SHP77 treated with DMSO at 0.1 percent for 48 hours (cell line): ENCODE measurements around the gene PTPRD.

ENCODE experiments used
- DNase-seq: peaks from one replicate; lab custom pipeline; 2025; lab: John Stamatoyannopoulos, UW

Gene PTPRD

DNA sequence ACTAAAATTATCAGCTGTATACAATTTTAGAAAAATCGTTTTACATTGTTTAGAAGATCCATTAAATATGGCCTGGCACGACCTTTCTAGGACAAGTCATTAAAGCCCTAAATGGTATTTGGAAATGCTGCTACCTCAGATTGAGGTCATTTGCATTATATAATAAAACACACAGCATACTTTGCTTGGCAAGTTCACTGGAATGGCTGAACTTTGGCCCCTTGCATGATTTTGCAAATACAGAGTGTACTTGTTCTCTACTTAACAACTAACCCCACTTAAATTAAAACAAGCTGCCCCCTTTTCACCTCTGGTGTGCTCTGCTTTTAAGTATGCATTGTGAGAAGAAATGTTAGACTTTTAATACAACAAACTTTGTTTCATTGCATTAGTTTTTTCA, 860.1 kb downstream of the PTPRD start:
- DNase-seq = no peak

DNA sequence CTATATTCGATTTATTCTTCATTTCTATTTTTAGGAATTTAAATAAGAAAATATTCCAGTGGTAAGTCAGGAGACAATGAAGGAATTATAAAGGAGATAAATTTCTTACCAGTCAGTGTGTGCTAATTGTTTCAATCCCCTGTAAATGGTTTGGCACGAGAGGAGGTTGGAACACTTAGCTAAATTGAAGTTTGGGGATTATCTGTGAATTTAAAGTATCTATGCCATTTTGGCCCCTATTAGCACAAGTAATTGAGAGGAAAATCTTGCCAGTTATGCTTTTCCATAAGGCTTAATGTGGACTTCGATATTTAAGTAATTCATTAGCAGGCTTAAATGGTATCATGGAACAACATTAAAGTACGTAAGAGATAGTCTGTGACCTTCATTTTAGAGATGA, 860.8 kb downstream of the PTPRD start:
- no peak for DNase-seq

DNA sequence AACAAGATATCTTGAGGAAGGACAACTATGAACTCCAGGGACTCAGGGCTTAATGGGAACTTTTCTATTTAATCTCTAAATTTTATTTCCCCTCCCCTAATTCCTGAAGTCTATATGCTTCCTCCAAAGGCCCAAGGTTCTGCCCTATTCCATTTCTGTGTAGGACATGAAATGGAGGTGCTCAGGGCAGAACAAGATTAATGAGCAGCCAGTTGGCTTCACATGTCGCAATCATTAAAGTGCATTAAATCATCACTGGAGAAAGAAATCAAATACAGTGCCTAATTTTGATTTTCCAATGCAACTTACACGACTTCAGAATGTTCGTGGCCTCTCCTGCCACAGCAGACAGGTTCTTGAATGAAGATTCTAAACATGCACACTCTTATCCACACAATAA, 862.1 kb downstream of the PTPRD start:
- no peak for DNase-seq

DNA sequence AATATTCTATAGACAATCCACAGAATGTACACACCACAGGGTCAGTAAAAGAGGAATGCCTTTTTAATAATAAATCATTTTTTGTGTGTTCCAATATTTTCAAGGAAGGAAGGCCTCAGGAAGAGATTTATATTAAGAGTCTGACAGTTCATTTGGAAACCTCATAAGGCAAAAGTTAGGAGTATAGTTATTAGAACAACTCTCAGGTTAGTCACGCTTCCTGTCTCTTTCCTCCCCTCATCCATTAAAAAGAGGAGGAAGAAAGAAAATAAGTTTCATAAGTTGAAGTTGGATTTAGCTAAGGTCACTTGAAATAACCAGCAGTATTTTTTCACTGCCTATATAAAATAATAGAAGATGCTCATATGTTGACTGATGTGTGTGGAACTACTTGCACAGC, 863.2 kb downstream of the PTPRD start:
- DNase-seq = no peak

DNA sequence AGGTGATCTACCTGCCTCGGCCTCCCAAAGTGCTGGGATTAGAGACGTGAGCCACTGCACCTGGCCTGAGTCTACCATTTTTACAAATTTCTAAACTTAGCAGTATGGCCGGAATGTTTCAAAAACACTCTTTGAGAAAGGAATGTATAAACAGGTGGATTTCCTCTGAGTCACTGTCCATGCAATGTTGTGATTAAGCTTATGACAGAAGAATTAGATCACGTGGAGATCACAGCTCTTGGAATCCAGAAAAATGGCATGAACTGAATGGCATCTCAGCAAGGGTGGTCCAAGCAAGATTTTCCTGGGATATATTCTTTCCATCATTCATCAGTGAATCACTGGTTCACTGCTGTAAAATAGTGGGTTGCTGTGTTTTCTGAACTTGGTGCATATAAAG, 865.0 kb downstream of the PTPRD start:
- no peak for DNase-seq

DNA sequence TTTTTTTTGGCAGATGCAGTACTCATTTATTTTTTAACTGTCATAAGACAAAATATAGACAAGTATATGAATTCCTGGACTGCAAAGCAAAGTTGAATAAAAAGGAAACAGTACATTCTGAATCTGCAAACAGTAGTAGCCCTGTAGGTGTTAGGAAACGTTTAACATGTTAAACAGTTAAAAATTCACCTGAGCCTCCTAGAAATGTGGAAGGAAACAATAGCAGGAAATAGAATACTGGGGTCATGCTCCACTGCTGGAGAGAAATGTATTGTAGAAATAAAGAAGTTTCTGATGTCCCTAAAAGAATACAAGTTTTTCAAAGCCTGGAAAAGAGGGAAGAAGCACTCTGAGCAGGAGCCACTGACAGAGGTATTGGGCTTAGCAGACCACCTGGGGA, 866.0 kb downstream of the PTPRD start:
- DNase-seq = no peak

DNA sequence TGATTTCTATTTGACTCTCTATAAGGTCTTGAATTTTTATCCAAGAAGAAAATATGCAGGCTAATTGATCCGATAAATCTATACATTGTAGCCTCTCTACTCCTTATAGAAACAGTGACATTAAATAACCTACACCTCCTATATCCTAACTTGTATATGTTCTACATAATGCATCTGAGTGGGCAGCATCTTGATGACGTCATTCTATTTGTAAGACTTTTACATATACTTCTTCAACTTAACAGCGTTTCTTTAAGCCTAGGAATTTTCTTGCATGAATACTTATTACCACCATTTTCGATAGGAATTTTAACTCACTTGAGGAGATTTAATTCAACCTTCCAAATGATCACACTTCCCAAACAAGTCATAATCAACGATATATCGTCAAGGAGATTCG, 869.0 kb downstream of the PTPRD start:
- DNase-seq = no peak

DNA sequence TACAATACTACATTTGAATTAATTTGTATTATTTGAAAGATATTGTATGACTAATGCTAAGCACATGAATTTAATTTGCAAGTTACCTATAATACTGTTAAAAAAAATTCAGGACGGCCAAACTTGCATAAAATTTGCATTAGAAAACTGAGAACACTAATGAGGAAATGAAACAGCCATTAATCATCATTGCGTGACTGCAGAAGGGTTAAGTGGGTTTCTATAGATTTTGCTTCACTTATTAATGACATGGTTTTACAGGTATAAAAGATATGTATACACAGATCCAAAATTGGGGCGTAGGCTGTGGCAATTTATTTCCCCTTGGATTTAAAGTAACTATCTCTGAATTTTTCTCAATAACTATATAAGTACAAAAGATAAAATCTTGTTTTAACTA, 882.6 kb downstream of the PTPRD start:
- no peak for DNase-seq

DNA sequence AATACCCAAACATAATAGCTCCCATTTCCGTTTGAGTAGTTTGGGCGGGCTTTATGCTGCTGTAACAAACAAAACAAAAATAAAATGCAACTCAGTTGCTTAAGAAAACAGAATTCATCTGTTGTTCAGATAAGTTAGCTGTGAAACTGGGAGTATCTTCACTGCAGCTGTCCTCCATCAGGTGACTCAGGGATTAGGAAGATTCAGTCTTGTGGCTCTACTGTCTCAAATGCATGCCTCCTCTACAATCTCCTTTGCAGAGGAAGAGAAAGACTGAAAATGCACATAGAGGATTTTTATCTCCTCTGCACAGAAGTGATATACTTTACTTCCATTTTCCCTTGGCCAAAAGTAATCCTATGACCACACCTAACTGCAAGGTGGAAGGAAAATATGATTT, 883.7 kb downstream of the PTPRD start:
- DNase-seq = no peak

DNA sequence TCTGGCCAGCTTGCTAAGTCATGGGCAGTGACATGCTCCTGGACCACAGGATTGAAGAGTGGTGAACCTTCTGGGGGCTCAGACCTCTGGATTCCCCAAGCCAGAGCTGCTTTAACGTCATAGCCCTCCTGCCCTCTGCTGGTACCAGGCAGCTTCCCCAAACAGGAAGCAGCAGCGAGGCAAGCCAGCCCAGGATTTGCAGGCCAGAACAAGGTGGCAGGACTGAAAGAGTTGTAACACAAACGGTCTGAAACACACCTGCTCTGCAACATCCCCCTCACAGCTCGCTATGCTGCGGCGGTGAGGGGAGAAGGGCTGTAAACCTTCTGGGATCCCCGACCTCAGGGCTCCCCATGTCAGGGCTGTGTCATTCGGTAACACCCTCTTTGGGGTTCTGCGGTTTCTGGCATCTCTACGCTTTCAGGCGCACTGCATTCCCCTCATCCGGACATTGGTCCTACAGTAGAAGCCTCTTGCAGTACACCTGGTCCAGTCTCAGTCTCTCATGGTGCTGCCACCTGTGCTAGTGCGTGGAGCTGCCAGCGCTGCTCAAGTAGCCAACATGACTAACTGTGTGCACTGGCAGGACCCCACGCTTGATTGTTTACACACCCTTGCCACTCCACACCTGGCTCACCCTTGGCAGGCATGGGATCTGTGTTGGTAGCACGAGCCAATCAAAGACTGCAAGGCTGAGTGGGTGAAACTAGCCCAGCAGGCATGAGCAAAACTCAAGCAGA, 893.3 kb downstream of the PTPRD start:
- no peak for DNase-seq

DNA sequence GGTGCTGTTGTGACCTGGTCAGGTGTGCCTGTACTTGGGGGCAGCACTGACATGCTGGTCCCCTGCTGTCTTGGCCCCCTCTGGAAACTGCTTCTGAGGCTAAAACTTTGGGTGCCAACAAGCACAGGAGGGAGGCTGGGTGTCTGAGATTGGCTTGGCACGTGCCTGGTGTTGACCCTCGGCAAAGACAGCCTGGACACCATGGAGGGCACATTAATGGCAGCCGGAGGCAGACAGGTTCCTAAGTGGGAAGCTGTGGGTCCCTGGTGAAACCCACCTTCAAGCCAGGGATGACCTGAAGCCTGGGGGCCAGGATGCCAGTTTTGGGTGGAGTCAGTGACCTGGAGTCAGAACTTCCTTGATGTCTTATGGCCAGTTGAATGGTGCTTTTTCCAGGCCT, 894.1 kb downstream of the PTPRD start:
- no peak for DNase-seq

DNA sequence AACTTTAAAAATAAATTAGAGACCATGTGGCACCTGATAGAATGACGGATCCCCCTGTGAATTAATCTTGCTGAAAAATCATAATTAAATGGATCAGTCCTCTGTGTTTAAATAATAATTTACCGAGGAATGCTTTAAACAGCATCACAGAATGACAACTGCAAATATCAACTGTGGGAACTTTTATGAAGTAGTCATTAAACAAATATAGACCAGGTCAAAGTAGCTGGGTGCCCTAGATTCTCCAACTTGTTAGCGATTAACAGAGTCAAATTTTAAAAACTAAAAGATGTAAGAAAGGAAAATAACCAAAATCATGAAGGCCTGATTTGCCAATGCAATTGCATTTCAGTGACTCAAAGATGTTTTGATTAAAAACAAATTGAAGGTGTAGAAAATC, 933.4 kb downstream of the PTPRD start:
- no peak for DNase-seq

DNA sequence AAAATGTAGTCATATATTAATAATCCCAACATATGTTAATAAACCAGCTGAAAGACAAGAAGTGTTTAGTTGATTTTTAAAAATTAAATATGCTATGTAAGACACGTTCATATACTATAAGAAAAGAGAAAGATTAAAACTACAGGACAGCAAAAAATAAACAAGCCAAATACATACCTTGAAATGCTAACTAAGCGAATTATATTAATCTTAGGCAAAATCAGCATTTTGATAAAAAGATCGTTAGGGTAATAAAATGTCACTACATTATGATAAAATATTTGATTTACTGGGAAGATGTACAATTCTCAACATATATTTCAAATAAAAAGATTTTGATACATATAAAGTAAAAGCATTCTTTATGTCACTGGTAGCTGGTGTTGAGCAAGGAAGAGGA, 938.3 kb downstream of the PTPRD start:
- DNase-seq = no peak

DNA sequence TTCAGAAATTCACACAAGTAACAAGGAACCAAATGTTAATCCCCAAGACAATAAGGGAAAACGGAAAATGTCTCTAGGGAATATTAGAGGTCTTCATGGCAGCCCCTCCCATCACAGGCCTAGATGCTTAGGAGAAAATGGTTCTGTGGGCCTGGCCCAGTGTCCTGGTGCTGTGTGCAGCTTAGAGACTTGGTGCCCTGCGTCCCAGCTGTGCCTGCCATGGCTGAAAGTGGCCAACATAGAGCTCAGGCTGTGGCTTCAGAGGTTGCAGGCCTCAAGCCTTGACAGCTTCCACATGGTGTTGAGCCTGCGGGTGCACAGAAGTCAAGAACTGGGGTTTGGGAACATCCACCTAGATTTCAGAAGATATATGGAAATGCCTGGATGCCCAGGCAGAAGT, 942.3 kb downstream of the PTPRD start:
- no peak for DNase-seq

DNA sequence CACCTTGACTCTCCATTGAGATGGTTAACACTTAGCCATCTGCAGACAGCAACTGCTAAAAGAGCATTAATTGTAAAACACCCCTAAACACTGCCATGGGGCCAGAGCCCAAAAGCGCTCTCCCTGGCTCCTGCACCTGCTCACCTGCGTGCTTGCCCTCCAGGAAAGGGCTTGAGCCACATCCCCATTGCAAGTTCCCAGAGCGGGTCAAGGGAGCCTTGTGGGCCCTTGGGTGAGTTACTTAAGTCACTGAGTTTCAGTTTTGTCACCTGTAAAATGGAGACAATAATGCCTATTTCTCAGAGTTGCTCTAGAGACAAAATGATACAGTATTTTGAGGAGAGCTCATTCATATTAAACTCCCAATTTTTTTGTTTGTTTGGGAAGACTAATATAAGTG, 967.8 kb downstream of the PTPRD start:
- DNase-seq = no peak

DNA sequence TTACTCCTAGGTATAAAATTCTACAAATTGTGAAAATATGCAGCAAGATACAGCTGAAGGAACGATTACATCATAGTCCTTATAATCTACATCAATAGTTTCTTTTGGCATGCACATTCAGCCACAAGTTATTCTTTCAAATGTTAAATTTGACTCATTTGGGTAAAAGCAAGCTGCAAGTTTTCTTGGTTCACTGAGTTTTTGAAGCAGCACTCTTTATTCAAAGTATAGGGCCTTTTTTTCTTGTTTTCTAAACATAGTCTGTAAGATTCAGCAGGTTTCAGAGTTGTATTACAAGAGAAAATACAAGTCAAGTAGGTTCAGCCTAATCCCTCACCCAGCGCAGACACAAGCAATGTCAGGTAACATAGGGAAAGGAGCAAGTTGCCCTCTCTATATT, 981.5 kb downstream of the PTPRD start:
- DNase-seq = no peak

DNA sequence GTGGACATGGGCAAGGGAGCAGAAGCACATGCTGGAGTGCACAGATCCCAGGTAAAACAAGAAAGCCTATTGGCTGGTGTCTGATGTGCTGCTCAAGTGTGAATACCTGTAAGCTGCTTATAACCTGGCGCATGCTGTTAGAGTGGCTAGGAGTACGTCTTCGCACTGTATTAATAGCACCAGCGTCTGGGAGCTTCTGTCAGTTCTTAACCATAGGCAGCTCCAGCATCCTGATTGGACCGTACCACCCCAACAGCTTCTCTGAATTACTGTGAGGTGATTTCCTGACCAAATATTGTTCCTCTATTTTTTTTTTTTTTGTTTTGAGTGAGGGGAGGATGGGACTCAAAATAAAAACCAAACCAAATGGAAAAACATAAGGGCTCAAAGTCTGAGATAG, 987.6 kb downstream of the PTPRD start:
- DNase-seq = no peak

DNA sequence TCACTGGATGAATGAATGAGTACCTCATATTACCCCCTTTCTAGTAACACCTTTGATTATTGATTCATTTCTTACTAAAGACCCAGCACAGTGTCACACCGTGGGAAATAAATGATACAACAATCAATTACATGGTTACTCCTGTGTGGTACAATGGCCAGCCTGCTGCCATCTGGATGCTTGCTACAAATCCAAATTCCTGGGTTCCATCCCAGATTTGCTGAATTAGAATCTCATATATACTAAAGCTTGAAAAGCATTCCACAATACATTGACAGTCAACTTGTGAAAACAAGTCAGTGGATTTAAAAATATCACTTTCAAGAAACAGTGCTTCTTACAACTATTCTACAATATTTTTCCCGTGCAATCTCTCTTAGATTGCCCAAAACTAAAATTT, 989.3 kb downstream of the PTPRD start:
- DNase-seq = no peak

DNA sequence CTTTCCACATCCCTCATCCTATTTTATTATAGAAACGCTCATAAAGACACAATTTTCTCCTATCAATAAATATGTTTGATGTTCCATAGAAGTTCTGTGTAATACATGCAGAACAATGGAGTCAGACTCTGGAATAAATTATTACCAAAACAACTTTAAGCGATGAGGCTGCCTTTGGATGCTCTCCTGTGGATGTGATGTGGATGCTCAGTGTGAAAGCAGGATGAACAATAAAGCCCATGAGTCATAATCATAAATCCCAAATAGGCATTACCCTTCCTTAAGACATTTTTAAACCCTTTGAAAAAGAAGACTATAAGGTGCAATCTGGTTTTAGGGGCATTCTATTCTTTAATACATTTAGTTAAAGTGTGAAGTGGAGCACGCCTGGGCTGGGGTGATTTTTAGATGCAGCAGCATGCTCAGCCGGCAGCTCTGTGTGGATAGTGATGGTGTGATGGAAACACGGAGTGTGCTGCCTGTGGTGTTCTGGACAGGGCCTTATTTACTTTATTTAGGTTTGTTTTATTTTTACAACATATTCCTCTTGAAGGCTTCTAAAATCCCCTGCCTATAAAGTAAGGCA, 991.4 kb downstream of the PTPRD start:
- no peak for DNase-seq

DNA sequence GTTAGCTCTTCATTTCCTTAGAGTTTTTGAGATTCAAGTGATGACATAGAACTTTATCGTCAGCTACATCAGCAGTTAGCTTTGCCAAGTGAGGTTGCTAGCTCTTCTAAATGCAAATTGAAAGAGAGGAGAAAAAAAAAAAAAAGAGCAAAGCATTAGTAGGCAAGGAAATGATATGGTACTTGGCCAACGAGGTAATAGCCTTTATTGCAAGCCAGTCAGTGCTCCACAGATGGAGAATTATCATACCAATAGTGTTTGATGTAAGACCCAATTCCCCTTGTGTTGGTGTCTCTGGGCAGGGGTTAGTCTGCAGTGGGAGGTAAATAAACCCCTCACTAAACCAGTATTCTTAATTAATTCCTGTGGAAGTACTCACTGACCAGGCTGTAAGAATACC, 992.1 kb downstream of the PTPRD start:
- DNase-seq = no peak

DNA sequence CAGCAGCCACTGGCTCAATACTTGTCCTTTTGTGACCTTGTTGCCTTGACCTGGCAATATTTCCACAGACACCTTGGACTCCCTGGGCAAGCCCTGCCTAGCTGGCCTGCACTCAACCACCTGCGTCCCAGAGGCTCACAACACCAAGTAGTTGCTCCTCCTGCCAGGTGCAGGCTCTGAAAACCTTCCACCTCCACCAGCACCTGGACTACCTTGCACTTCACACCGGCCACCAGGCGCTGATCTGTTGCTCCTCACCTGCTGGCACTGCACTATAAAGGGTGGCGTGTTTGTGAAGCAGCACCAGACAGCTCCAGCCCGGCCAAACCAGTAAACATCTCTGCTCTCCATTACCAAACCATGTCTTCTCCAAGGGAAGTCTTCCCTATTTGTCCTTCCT, 997.7 kb downstream of the PTPRD start:
- no peak for DNase-seq

DNA sequence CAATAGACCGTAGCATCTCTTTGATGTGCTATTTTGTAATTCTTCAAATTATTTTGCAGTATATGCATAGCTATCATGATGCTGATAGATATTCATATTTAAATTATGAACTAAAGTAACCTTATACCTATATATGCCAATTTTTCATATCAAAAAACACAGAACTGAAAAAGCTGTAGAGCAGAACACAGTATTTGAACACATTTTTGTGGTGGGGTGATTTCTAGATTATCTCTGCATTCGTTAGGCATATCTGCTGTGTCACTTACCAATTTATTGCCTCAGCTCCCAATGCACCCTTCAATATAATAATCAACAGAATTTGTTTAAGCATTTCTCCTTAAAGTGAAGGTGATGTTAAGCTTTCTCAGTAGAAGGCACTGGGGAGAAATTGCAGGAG, 998.2 kb downstream of the PTPRD start:
- no peak for DNase-seq

DNA sequence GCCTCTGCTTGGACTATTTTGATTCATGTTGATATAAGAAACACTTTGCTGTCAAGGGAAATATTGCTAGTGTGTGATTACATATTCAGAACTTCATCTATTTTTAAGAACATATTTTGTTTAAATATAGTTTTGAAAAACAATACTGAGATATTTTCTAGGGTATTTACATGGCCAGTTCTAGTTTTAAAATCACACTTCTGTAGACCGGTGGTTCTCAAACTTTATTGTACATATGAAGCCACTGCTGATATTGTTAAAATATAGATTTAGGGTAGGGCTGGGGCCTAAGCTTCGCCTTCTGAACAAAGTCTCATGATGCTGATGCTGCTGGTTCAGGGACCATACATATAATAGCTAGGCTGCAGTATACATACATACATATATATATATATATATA, 1000.0 kb downstream of the PTPRD start:
- no peak for DNase-seq

DNA sequence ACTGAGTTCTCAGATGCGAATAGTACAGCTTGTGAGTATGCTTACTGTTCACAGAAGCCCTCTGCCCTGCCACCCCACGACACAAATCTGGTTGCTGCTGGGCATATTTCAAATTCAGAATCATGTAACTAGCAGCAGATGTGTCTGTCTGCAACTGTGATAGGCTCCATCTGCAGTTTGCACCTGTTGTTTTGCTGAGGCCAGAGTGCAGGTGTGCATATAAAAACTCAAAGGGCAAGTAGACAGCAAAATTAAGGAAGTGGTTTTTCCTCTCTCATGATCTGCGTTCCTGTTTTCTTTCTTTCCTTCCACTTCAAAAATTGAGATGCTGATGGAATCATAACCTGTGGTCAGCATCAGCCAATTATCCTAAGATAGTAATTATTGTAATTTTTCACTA, 1000.5 kb downstream of the PTPRD start:
- peak; percentile 68 for DNase-seq
